Measurements from ENCODE around the gene RPS5. TPM values are rescaled to one million over a fixed set of nuclear protein-coding genes. Genes with fewer than 3 reads are reported as not detected.

The RPS5 gene
- total RNA-seq (1,000 to 10,000 TPM; 1,332 to 1,813 (median 1,414) TPM), total RNA-seq (477 to 1,004 (median 663) reads per million in 29 experiments)
- total RNA-seq (2013): 1,741 TPM

DNA sequence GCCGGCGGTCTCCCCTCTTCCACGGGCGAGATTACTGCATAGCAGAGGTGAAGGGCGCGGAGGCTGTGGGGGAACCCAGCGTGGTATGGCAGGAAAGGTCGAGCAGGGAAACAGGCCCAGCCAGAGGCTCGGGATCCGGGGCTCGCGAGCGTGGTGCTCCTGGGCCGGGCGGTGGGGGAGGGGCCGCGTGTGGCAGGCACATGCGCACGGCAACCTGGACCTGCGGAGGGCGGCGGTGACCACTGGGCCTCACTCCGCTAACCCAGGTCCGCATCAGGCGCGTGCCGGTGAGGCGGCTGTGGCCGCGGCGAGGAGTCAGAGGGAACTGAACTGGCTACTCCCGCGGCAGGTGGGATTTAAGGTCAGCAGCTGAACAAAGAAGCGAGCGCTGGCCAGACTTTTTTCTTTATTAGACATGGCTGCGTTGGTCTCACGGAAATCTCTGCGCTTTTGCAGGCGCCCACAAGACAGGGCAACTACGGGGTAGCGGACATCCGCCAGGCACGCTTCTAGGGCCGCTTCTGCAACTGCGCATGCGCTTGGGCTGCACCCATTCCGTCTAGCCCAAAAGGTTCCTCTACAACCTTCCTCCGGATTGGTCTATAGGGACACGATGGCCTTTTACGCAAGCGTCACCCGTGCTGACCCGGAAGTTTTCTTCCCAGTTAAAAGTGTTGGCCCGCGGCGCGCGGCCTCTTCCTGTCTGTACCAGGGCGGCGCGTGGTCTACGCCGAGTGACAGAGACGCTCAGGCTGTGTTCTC, at the start of gene RPS5:
RPS5 (plus strand) TSS at position 694 of the 762 bp plus-strand sequence. CDS start 869 bp downstream, outside the sequence.
- H3K27me3 ChIP-seq (replicated peaks in 1 of 2; ENCODE audit: control insufficient read depth in 2 of 2, extremely low read depth in 1 of 2, insufficient read depth in 2 of 2, low read length in 1 of 2): no peaks in the 10 kb centered on the region
- H3K4me3 ChIP-seq (ENCODE audit: control insufficient read depth in 1 of 2, extremely low read depth in 1 of 2, low read length in 1 of 2): peak within 1 kb of the TSS; percentile 66 to 80
- ATAC-seq (replicated peaks in 1 of 4): peak; percentile 90 to 93 (median 92)
- H3K27ac ChIP-seq (ENCODE audit: low read length): peak within 1 kb of the TSS; percentile 96
- no peaks in the 10 kb centered on the region for H3K9me3 Mint-ChIP-seq
- H3K9me3 ChIP-seq: no peaks in the 10 kb centered on the region
- peak within 1 kb of the TSS; percentile 96 to 97 for H3K27ac Mint-ChIP-seq
- H3K4me3 Mint-ChIP-seq: peak within 1 kb of the TSS; percentile 92 to 93 (median 93)
- ChIA-PET POLR2A (no interaction called here), CTCF (no interaction called here)
- H3K4me1 Mint-ChIP-seq: peaks cover 51% of the 10 kb centered on the region in 3 donors
- H3K27me3 Mint-ChIP-seq: no peaks in the 10 kb centered on the region
- WGBS (ENCODE audit: insufficient coverage): under 1% methylated on average over 63 of the region's 64 CpGs
- peaks cover 18% of the 10 kb centered on the region for H3K36me3 Mint-ChIP-seq
- peaks cover 14 to 43% of the 10 kb centered on the region in 2 experiments for H3K4me1 ChIP-seq (ENCODE audit: control insufficient read depth in 1 of 2, extremely low read depth in 1 of 2, insufficient read depth in 2 of 2, low read length in 2 of 2)
- H3K36me3 ChIP-seq (ENCODE audit: control insufficient read depth in 2 of 2, extremely low read depth in 1 of 2, insufficient read depth in 1 of 2, low read length in 1 of 2): peaks cover 0 to 25% of the 10 kb centered on the region in 2 donors
- DNase-seq: peak; percentile 85 to 99 (median 96)

DNA sequence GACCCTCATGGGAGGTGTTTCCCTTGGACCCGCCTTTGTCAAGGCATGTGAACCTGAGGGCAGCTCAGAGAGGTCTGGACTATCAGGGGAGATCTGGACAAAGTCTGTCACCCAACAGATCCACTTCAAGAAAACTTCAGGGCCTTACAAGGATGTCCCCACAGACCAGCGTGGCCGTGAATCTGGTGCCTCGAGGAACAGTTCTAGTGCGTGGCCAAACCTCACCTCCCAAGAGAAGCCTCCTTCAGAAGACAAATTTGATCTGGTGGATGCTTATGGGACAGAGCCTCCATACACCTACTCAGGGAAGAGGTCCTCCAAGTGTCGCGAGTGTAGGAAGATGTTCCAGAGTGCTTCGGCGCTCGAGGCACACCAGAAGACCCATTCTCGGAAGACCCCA, 48.7 kb upstream of the RPS5 start:
- no peak overlapping the region for H3K4me3 ChIP-seq (ENCODE audit: control insufficient read depth in 1 of 2, extremely low read depth in 1 of 2, low read length in 1 of 2)
- H3K27ac ChIP-seq (ENCODE audit: low read length): no peak overlapping the region
- peaks cover 11 to 17% of the 10 kb centered on the region in 2 donors for H3K36me3 ChIP-seq (ENCODE audit: control insufficient read depth in 2 of 2, extremely low read depth in 1 of 2, insufficient read depth in 1 of 2, low read length in 1 of 2)
- POLR2A ChIA-PET: no interaction called here
- Mint-ChIP-seq H3K36me3 (peaks cover 55% of the 10 kb centered on the region), H3K27ac (no peak overlapping the region), H3K27me3 (no peaks in the 10 kb centered on the region), H3K4me3 (no peak overlapping the region), H3K9me3 (no peaks in the 10 kb centered on the region), H3K4me1 (peaks cover 0 to 6% (median 5%) of the 10 kb centered on the region in 3 donors)
- H3K9me3 ChIP-seq: no peaks in the 10 kb centered on the region
- DNase-seq: no peak
- H3K4me1 ChIP-seq (ENCODE audit: control insufficient read depth in 1 of 2, extremely low read depth in 1 of 2, insufficient read depth in 2 of 2, low read length in 2 of 2): no peaks in the 10 kb centered on the region
- no peak for ATAC-seq (replicated peaks in 1 of 4)
- CTCF ChIA-PET: no interaction called here
- H3K27me3 ChIP-seq (replicated peaks in 1 of 2; ENCODE audit: control insufficient read depth in 2 of 2, extremely low read depth in 1 of 2, insufficient read depth in 2 of 2, low read length in 1 of 2): no peaks in the 10 kb centered on the region
- WGBS (ENCODE audit: insufficient coverage): no CpG with 5 or more reads among the region's 11 CpGs

DNA sequence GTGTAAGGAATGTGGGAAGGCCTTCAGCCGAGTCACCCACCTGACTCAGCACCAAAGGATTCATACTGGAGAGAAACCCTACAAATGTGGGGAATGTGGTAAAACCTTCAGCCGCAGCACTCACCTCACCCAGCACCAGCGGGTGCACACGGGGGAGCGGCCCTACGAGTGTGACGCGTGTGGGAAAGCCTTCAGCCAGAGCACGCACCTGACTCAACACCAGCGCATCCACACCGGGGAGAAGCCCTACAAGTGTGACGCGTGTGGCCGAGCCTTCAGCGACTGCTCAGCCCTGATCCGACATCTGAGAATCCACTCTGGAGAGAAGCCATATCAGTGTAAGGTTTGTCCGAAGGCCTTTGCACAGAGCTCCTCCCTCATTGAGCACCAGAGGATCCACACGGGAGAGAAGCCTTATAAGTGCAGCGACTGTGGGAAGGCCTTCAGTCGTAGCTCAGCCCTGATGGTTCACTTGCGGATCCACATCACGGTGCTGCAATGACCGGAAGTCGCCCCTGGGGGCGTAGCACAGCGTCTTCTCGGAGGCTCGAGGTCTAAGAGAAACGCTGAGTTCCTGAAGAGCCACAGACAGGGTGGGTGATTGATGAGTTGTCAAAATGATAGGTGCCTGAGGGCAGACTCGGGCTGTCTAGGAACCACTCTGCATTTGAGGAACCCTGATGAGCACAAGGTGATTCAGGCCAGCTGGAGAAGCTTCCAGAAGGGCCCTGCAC, 48.1 kb upstream of the RPS5 start:
- no peak overlapping the region for H3K27ac Mint-ChIP-seq
- no peaks in the 10 kb centered on the region for H3K27me3 ChIP-seq (replicated peaks in 1 of 2; ENCODE audit: control insufficient read depth in 2 of 2, extremely low read depth in 1 of 2, insufficient read depth in 2 of 2, low read length in 1 of 2)
- no peak overlapping the region for H3K27ac ChIP-seq (ENCODE audit: low read length)
- no peak overlapping the region for H3K4me3 Mint-ChIP-seq
- no peaks in the 10 kb centered on the region for H3K27me3 Mint-ChIP-seq
- no peak for ATAC-seq (replicated peaks in 1 of 4)
- H3K36me3 Mint-ChIP-seq: peaks cover 55% of the 10 kb centered on the region
- POLR2A ChIA-PET: no interaction called here
- peaks cover 11 to 17% of the 10 kb centered on the region in 2 donors for H3K36me3 ChIP-seq (ENCODE audit: control insufficient read depth in 2 of 2, extremely low read depth in 1 of 2, insufficient read depth in 1 of 2, low read length in 1 of 2)
- H3K4me1 Mint-ChIP-seq: peaks cover 0 to 6% (median 5%) of the 10 kb centered on the region in 3 donors
- CTCF ChIA-PET: no interaction called here
- no peaks in the 10 kb centered on the region for H3K4me1 ChIP-seq (ENCODE audit: control insufficient read depth in 1 of 2, extremely low read depth in 1 of 2, insufficient read depth in 2 of 2, low read length in 2 of 2)
- no peaks in the 10 kb centered on the region for H3K9me3 Mint-ChIP-seq
- 92% methylated on average over 24 of the region's 30 CpGs for WGBS (ENCODE audit: insufficient coverage)
- no peak for DNase-seq
- H3K4me3 ChIP-seq (ENCODE audit: control insufficient read depth in 1 of 2, extremely low read depth in 1 of 2, low read length in 1 of 2): no peak overlapping the region
- no peaks in the 10 kb centered on the region for H3K9me3 ChIP-seq

DNA sequence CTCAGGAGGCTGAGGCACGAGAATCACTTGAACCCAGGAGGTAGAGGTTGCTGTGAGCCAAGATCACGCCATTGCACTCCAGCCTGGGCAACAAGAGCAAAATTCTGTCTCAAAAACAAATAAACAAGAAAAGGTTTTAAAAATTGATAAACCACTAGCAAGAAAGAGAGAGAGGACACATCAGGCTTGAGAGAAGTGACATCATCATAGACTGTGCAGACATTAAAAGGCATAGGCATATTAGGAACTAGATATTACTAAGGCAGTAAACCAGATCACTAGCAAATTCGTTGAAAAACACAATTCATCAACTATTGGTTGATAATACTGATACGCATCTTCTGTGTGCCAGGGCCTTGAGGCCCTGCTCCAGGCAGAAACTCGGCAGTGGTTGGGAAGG, 41.5 kb upstream of the RPS5 start:
- no peaks in the 10 kb centered on the region for H3K36me3 ChIP-seq (ENCODE audit: control insufficient read depth in 2 of 2, extremely low read depth in 1 of 2, insufficient read depth in 1 of 2, low read length in 1 of 2)
- H3K27me3 ChIP-seq (replicated peaks in 1 of 2; ENCODE audit: control insufficient read depth in 2 of 2, extremely low read depth in 1 of 2, insufficient read depth in 2 of 2, low read length in 1 of 2): peaks cover 0 to 17% of the 10 kb centered on the region in 2 experiments
- no peak overlapping the region for H3K4me3 ChIP-seq (ENCODE audit: control insufficient read depth in 1 of 2, extremely low read depth in 1 of 2, low read length in 1 of 2)
- DNase-seq: no peak
- Mint-ChIP-seq H3K36me3 (peaks cover 14% of the 10 kb centered on the region), H3K27ac (peak overlapping the region; percentile 48 to 49), H3K4me3 (peak overlapping the region; percentile 77 to 90 (median 79)), H3K9me3 (no peaks in the 10 kb centered on the region), H3K4me1 (peaks cover 29 to 35% (median 29%) of the 10 kb centered on the region in 3 donors), H3K27me3 (peaks cover 0 to 6% of the 10 kb centered on the region in 2 donors)
- peaks cover 9 to 17% of the 10 kb centered on the region in 2 experiments for H3K4me1 ChIP-seq (ENCODE audit: control insufficient read depth in 1 of 2, extremely low read depth in 1 of 2, insufficient read depth in 2 of 2, low read length in 2 of 2)
- WGBS (ENCODE audit: insufficient coverage): 96% methylated on average over 2 of the region's 5 CpGs
- H3K27ac ChIP-seq (ENCODE audit: low read length): no peak overlapping the region
- H3K9me3 ChIP-seq: no peaks in the 10 kb centered on the region
- no peak for ATAC-seq (replicated peaks in 1 of 4)
- ChIA-PET POLR2A (no interaction called here), CTCF (no interaction called here)

DNA sequence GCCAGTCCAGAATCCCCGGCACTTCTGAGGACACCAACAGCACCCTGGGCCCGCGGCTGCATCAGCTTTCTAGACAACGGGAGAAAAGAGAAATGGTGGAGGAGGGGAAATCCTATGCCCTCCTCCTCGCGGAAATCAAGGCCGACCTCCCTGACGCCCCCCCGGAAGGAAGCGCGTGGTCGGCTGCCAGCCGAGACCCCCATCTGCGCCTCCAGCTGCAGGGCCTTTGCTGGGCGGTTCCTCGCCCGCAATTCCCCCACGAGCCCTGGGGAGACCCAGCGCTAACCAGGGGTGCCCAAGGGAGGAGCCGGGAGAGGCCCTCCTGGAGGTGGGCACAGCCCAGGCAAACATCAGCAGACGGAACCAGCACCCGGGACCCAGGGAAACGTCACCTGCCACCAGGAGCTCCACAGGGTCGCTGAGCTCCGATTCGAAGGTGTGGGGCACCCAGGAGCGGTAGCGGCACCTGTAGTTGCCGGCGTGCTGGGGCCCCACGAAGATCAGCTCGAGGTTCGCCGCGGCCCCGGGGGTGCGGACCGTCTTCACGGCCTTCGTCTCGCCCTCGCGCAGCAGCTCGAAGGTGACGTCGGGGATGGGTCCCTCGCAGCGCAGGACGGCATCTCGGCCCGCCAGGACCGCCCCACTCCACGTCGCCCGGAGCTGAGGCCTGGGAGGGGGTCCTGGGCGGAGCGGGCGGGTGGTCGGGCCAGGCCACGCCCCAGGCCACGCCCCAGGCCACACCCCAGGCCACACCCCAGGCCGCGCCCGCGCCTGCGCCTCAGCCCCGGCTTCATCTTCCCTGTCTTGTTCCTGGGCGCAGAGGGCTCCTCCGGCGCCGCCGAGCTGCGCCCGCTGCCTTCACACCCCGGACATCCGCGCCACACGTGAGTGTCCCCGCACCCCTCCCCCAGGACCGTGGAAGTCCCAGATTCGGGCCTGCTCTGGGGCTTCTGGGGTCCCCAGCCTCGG, 39.8 kb upstream of the RPS5 start:
- CTCF ChIA-PET: interaction anchor here (0.5 to 1.2 kb wide), 3 partner anchors 15 to 89 kb away, joined by 3 to 7 read pairs (median 4); partner anchors contain the start of gene ZNF497 (in 1 of the 2)
- POLR2A ChIA-PET: interaction anchor here (0.5 to 0.9 kb wide), 5 partner anchors 17 to 578 kb away, joined by 3 to 10 read pairs (median 3); partner anchors contain the start of gene ZSCAN22 (in 1 of the 2)
- H3K27me3 Mint-ChIP-seq: peaks cover 0 to 7% of the 10 kb centered on the region in 2 donors
- Histone ChIP-seq H3K27me3 (replicated peaks in 1 of 2; ENCODE audit: control insufficient read depth in 2 of 2, extremely low read depth in 1 of 2, insufficient read depth in 2 of 2, low read length in 1 of 2) (peaks cover 0 to 19% of the 10 kb centered on the region in 2 experiments), H3K4me3 (ENCODE audit: control insufficient read depth in 1 of 2, extremely low read depth in 1 of 2, low read length in 1 of 2) (peak overlapping the region; percentile 58 to 76), H3K36me3 (ENCODE audit: control insufficient read depth in 2 of 2, extremely low read depth in 1 of 2, insufficient read depth in 1 of 2, low read length in 1 of 2) (no peaks in the 10 kb centered on the region), H3K9me3 (no peaks in the 10 kb centered on the region), H3K4me1 (ENCODE audit: control insufficient read depth in 1 of 2, extremely low read depth in 1 of 2, insufficient read depth in 2 of 2, low read length in 2 of 2) (peaks cover 9 to 17% of the 10 kb centered on the region in 2 experiments), H3K27ac (ENCODE audit: low read length) (peak overlapping the region; percentile 73)
- no peaks in the 10 kb centered on the region for H3K9me3 Mint-ChIP-seq
- DNase-seq (peak; percentile 14 to 82 (median 48)), ATAC-seq (replicated peaks in 1 of 4) (peak; percentile 90 to 94 (median 91))
- peaks cover 29 to 35% (median 31%) of the 10 kb centered on the region in 3 donors for H3K4me1 Mint-ChIP-seq
- peak overlapping the region; percentile 81 to 83 for H3K27ac Mint-ChIP-seq
- peaks cover 1% of the 10 kb centered on the region for H3K36me3 Mint-ChIP-seq
- WGBS (ENCODE audit: insufficient coverage): 3% methylated on average over 65 of the region's 82 CpGs
- H3K4me3 Mint-ChIP-seq: peak overlapping the region; percentile 86 to 90 (median 88)
